ENCODE results near the gene NKD2.

The NKD2 gene

DNA sequence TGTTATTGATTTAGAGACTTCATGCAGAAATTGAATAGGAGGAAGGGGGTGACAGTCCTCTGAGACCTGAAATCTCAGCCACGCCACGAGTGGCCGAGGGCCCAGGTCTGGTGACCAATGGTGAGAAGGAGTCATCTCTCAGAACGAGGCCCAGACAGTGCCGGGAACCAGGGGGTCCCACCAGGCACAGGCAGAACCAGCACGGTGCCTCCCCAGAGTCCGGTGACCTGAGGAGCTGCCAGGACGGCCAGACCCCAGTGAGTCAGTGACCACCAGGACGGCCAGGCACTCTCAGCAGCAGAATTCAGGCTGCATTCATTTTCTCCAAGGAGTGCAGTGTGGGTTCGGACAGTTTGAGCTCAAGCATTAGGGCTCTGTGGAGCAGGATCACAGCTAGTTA lies 43.8 kb upstream of the NKD2 start:
- no peak overlapping the region for H3K4me2 ChIP-seq (ENCODE audit: low read depth, low read length, poor library complexity, severe bottlenecking)
- H3K79me2 ChIP-seq (ENCODE audit: insufficient read depth, low read length), result no peaks in the 10 kb centered on the region
- TF ChIP-seq EZH2phosphoT487 (conservative IDR thresholded peaks at IDR 0.05; ENCODE audit: low read length), result no peak
- TF ChIP-seq, protein P1, sequence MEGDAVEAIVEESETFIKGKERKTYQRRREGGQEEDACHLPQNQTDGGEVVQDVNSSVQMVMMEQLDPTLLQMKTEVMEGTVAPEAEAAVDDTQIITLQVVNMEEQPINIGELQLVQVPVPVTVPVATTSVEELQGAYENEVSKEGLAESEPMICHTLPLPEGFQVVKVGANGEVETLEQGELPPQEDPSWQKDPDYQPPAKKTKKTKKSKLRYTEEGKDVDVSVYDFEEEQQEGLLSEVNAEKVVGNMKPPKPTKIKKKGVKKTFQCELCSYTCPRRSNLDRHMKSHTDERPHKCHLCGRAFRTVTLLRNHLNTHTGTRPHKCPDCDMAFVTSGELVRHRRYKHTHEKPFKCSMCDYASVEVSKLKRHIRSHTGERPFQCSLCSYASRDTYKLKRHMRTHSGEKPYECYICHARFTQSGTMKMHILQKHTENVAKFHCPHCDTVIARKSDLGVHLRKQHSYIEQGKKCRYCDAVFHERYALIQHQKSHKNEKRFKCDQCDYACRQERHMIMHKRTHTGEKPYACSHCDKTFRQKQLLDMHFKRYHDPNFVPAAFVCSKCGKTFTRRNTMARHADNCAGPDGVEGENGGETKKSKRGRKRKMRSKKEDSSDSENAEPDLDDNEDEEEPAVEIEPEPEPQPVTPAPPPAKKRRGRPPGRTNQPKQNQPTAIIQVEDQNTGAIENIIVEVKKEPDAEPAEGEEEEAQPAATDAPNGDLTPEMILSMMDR (IDR thresholded peaks at IDR 0.05; ENCODE audit: insufficient read depth, low read length, poor library complexity, severe bottlenecking), result no peak
- no peak overlapping the region for H3K27ac ChIP-seq (ENCODE audit: low read depth, low read length)
- no peaks in the 10 kb centered on the region for H3F3A ChIP-seq (ENCODE audit: insufficient read depth)
- no peaks in the 10 kb centered on the region for H3K36me3 ChIP-seq (ENCODE audit: low read length)
- H3K9me3 ChIP-seq (ENCODE audit: insufficient read depth, low read length), result no peaks in the 10 kb centered on the region
- H2AFZ ChIP-seq (ENCODE audit: low read depth, low read length, severe bottlenecking), result no peak overlapping the region
- no peak overlapping the region for H3K4me3 ChIP-seq (ENCODE audit: insufficient read depth, low read length, poor library complexity, severe bottlenecking)
- no peaks in the 10 kb centered on the region for H3K27me3 ChIP-seq (ENCODE audit: low read length)
- no peak overlapping the region for H3K9ac ChIP-seq (ENCODE audit: low read length)
- no peaks in the 10 kb centered on the region for H4K20me1 ChIP-seq (ENCODE audit: low read depth, low read length)
- no peaks in the 10 kb centered on the region for H3K9me2 ChIP-seq (replicated peaks; ENCODE audit: insufficient read depth, low read length)

DNA sequence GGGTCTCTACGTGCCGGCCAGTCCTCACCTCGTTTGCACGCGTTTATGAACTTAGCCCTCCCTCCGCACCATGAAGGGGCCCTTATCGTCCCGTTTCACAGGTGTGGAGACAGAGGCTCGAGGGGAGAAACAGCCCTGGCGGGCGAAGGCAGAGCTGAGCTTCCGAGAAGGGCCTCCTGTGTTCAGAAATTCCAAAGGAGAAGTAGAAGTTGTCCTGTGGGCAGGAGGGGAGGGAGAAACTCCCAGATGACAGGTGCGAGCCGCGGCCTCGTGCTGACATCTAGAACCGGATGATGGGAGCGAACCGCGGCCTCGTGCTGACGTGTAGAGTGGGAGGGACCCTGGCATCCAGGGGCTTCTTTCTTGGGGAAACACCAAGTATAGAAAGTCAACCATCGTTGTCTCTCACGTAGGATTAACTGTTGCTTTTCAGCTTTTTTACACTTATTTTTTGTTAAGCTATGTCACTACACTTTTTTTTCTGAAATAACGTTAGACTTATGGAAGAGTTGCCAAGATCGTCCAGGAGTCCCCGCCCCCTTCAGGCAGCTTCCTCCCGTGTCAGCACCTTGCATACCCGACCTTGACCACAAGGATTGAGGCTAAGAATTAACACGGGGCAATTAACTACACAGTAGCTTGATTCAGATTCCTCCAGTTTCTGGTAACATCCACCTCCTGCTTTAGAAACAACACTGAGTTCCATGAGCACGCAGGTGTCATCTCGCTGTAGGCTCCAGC lies 42.8 kb upstream of the NKD2 start:
- Histone ChIP-seq H3K79me2 (ENCODE audit: insufficient read depth, low read length) (no peaks in the 10 kb centered on the region), H4K20me1 (ENCODE audit: low read depth, low read length) (no peaks in the 10 kb centered on the region), H3K9me3 (ENCODE audit: insufficient read depth, low read length) (no peaks in the 10 kb centered on the region), H3K4me3 (ENCODE audit: insufficient read depth, low read length, poor library complexity, severe bottlenecking) (no peak overlapping the region), H3K4me2 (ENCODE audit: low read depth, low read length, poor library complexity, severe bottlenecking) (no peak overlapping the region), H2AFZ (ENCODE audit: low read depth, low read length, severe bottlenecking) (no peak overlapping the region), H3F3A (ENCODE audit: insufficient read depth) (no peaks in the 10 kb centered on the region), H3K9ac (ENCODE audit: low read length) (no peak overlapping the region), H3K36me3 (ENCODE audit: low read length) (no peaks in the 10 kb centered on the region), H3K27ac (ENCODE audit: low read depth, low read length) (no peak overlapping the region), H3K27me3 (ENCODE audit: low read length) (no peaks in the 10 kb centered on the region), H3K9me2 (replicated peaks; ENCODE audit: insufficient read depth, low read length) (no peaks in the 10 kb centered on the region)
- TF ChIP-seq, protein P1 (IDR thresholded peaks at IDR 0.05; ENCODE audit: insufficient read depth, low read length, poor library complexity, severe bottlenecking), result no peak
- no peak for TF ChIP-seq EZH2phosphoT487 (conservative IDR thresholded peaks at IDR 0.05; ENCODE audit: low read length)

DNA sequence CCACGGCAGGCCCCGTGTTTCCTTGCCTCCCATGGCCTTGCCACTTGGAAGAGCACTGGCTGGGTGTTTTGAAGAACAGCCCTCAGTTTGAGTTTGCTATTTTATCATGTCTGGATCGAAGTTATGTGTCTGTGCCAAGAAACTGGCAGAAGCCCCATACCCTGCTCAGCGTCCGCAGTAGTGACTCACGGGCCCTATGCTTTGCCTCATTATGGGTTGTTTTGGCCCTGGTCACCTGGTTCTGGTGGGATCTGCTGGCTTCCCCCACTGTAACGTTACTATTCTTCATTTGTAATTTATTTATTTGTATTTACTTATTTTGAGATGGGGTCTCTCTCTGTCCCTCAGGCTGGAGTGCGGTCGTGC lies 42.3 kb upstream of the NKD2 start:
- Histone ChIP-seq H3K9me2 (replicated peaks; ENCODE audit: insufficient read depth, low read length) (no peaks in the 10 kb centered on the region), H3K9me3 (ENCODE audit: insufficient read depth, low read length) (no peaks in the 10 kb centered on the region), H2AFZ (ENCODE audit: low read depth, low read length, severe bottlenecking) (no peak overlapping the region), H3K36me3 (ENCODE audit: low read length) (no peaks in the 10 kb centered on the region), H3K4me2 (ENCODE audit: low read depth, low read length, poor library complexity, severe bottlenecking) (no peak overlapping the region), H4K20me1 (ENCODE audit: low read depth, low read length) (no peaks in the 10 kb centered on the region), H3K27ac (ENCODE audit: low read depth, low read length) (no peak overlapping the region), H3K4me3 (ENCODE audit: insufficient read depth, low read length, poor library complexity, severe bottlenecking) (no peak overlapping the region), H3K27me3 (ENCODE audit: low read length) (no peaks in the 10 kb centered on the region), H3K79me2 (ENCODE audit: insufficient read depth, low read length) (no peaks in the 10 kb centered on the region), H3K9ac (ENCODE audit: low read length) (no peak overlapping the region), H3F3A (ENCODE audit: insufficient read depth) (no peaks in the 10 kb centered on the region)
- no peak for TF ChIP-seq EZH2phosphoT487 (conservative IDR thresholded peaks at IDR 0.05; ENCODE audit: low read length)
- TF ChIP-seq, protein P1 (IDR thresholded peaks at IDR 0.05; ENCODE audit: insufficient read depth, low read length, poor library complexity, severe bottlenecking), result no peak
